Measurements from ENCODE around the gene MIEF1.

GRCh38 chr22:39520226-39521105 lies 18.4 kb downstream of the MIEF1 start, which contains the start of gene ATF4:
- TF ChIP-seq CTCF (IDR thresholded peaks at IDR 0.05; ENCODE audit: control extremely low read depth in 1 of 3, insufficient read depth in 1 of 3, low read depth in 1 of 3, low read length in 3 of 3), result no peak
- TF ChIP-seq ATF2 (IDR thresholded peaks at IDR 0.05; ENCODE audit: low read length), result 0 out of 2 replicates have a peak, but pooled peaks have one; percentile 24
- peak; percentile 64 for TF ChIP-seq CHD2 (IDR thresholded peaks at IDR 0.05; ENCODE audit: low read length)
- TF ChIP-seq RNF2 (IDR thresholded peaks at IDR 0.05; ENCODE audit: borderline replicate concordance, low read depth, low read length, missing control alignments, poor library complexity, severe bottlenecking), result no peak
- no peak; a peak in 1 of 4 replicates for TF ChIP-seq HDAC2 (IDR thresholded peaks at IDR 0.05; ENCODE audit: borderline replicate concordance in 1 of 2, low read depth in 2 of 2, low read length in 2 of 2)
- TF ChIP-seq CEBPB (IDR thresholded peaks at IDR 0.05; ENCODE audit: low read depth, low read length), result no peak
